PC-3 (cell line): ENCODE data around the gene KSR1. TPM values are rescaled to one million over a fixed set of nuclear protein-coding genes. Genes with fewer than 3 reads are reported as not detected.

Experiments
- ATAC-seq: fragments of 200-7000 bp; cut with Tn5 transposase; 2 replicates; pipeline ENCODE4 v1.9.1; 2020; ENCODE audit warnings: mild to moderate bottlenecking, moderate library complexity
- BruUV-seq: library from RNA; stranded (reverse); fragments of 400-500 nt; replicated peaks from 2 replicates; lab custom pipeline; 2021; lab: Mats Ljungman, UMichigan
- CTCF ChIA-PET: fragments of 300-600 bp; sonication (Branson Sonifier 250); formaldehyde crosslinking; loops from one replicate; lab custom pipeline; 2022; ENCODE audit warnings: antibody characterized with exemption; lab: Charles Lee
- POLR2A ChIA-PET: fragments of 300-600 bp; sonication (Branson Sonifier 250); formaldehyde crosslinking; loops from one replicate; lab custom pipeline; 2022; ENCODE audit warnings: antibody characterized with exemption; ENCODE audit not compliant: unreplicated experiment; lab: Charles Lee
- DNase-seq: peaks from one replicate; pipeline ENCODE4 v3.0.0-alpha.2; 2015
- H2AFZ ChIP-seq: fragments of 300-600 bp; sonication (generic); 2 replicates; pipeline ENCODE4 v1.6.0; 2016; ENCODE audit warnings: antibody characterized with exemption, low read length
- H3F3A ChIP-seq: fragments of 300-600 bp; sonication (generic); one replicate; pipeline ENCODE4 v1.6.0; 2017; ENCODE audit warnings: antibody characterized with exemption, low read length, control low read depth, mild to moderate bottlenecking; ENCODE audit not compliant: unreplicated experiment
- H3K27ac ChIP-seq: fragments of 300-600 bp; sonication (generic); 2 replicates; pipeline ENCODE4 v1.5.1; 2016; ENCODE audit warnings: mild to moderate bottlenecking, low read length
- H3K27me3 ChIP-seq: fragments of 300-600 bp; sonication (generic); 2 replicates; pipeline ENCODE4 v1.6.1; 2016; ENCODE audit warnings: low read length, mixed read lengths
- H3K36me3 ChIP-seq: fragments of 300-600 bp; sonication (generic); 2 replicates; pipeline ENCODE4 v1.6.1; 2016; ENCODE audit warnings: low read depth, mixed run types, low read length, mixed read lengths
- H3K4me1 ChIP-seq: fragments of 300-600 bp; sonication (generic); 2 replicates; pipeline ENCODE4 v1.5.1; 2016; ENCODE audit warnings: low read length; ENCODE audit not compliant: insufficient read depth
- H3K4me2 ChIP-seq: fragments of 300-600 bp; sonication (generic); 2 replicates; pipeline ENCODE4 v1.6.0; 2016; ENCODE audit warnings: low read length
- H3K4me3 ChIP-seq: fragments of 300-600 bp; sonication (generic); 2 replicates; pipeline ENCODE4 v1.5.1; 2016; ENCODE audit warnings: mild to moderate bottlenecking, low read length, mixed read lengths
- H3K79me2 ChIP-seq: fragments of 300-600 bp; sonication (generic); 2 replicates; pipeline ENCODE4 v1.6.1; 2017; ENCODE audit warnings: low read length, mixed read lengths
- H3K9ac ChIP-seq: fragments of 300-600 bp; sonication (generic); 2 replicates; pipeline ENCODE4 v1.6.0; 2016; ENCODE audit warnings: mild to moderate bottlenecking, low read length
- H3K9me2 ChIP-seq: fragments of 300-600 bp; sonication (generic); replicated peaks from 2 replicates; pipeline ENCODE4 v1.6.1; 2016; ENCODE audit warnings: mixed run types, low read length, mixed read lengths
- H3K9me3 ChIP-seq: fragments of 300-600 bp; sonication (generic); 2 replicates; pipeline ENCODE4 v1.6.1; 2016; ENCODE audit warnings: low read length, mixed read lengths
- H4K20me1 ChIP-seq: fragments of 300-600 bp; sonication (generic); 2 replicates; pipeline ENCODE4 v1.6.1; 2016; ENCODE audit warnings: low read length, mixed read lengths
- EZH2 ChIP-seq: fragments of 300-600 bp; sonication (generic); IDR thresholded peaks from one replicate; pipeline ENCODE4 v1.6.1; 2017; ENCODE audit warnings: antibody characterized with exemption, mild to moderate bottlenecking, low read length; ENCODE audit not compliant: unreplicated experiment
- EZH2phosphoT487 ChIP-seq: fragments of 300-600 bp; sonication (generic); IDR thresholded peaks from 2 replicates; pipeline ENCODE4 v1.6.1; 2018; ENCODE audit warnings: mild to moderate bottlenecking, antibody characterized with exemption, low read length, borderline replicate concordance
- intact Hi-C: fragments of 100-400 bp; cut with micrococcal nuclease; formaldehyde crosslinking; loops from 2 replicates; pipeline ENCODE4 v1.9.0; 2023
- total RNA-seq: library from RNA; depleted of rRNA; stranded (reverse); fragments of >200 nt; gene quantifications from 2 replicates; pipeline ENCODE4 v1.2.3, GENCODE V29; 2014
- TF ChIP-seq, protein P1 (sequence below): fragments of 300-600 bp; sonication (generic); conservative IDR thresholded peaks from 2 replicates; pipeline ENCODE4 v1.5.1; 2017; ENCODE audit warnings: antibody characterized with exemption, low read depth, mild to moderate bottlenecking, low read length

The KSR1 gene
- total RNA-seq, 1 experiment from 2014 or later: 1.0 TPM

DNA sequence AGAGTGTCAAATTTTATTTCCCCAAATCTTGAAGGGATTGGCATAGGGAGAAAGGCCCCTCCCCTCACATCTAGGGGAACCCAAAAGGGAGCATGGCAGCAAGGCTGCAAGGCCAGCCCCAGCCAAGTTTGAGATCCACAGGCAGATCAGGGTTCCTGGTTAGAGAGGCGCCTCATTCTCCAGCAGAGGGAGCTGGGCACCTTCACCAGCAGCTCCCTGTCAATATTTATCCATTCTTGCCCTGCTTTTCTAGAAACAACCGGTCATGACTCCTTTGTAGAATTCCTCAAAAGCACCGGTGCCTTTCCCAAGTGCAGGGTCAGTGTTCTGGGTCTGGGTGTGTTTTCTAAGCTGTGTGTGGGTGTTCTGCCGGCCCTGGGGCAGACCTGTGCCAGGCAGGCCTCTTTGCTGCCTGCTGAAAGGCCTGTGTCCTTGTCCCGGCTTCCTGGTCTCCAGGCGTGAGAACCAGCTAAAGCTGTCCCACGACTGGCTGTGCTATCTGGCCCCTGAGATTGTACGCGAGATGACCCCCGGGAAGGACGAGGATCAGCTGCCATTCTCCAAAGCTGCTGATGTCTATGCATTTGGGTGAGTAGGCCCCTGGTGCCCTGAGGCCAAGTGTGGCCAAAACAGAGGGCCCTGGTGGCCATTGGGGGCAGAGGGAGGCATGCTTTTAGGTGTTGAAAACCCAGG, 153.5 kb downstream of the KSR1 start:
- Histone ChIP-seq H3K27ac (no peak overlapping the region), H4K20me1 (no peaks in the 10 kb centered on the region)

DNA sequence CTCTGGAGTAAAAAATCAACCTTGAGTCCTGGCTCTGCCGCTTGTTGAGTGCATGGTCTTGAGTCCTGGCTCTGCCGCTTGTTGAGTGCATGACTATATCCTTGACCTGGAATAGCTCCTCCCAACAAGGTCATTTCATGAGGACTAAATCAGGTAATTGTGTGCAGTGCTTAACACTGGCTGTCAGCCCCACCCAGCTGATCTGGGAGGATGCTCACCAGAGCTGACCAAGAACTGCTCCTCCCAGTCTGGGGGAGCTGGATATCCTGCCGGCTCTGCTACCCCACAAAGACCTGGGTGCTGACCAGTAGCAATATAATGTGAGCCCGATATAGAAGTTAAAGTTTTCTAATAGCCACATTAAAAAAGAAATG, 154.0 kb downstream of the KSR1 start:
- Histone ChIP-seq H3K36me3 (no peaks in the 10 kb centered on the region), H3K79me2 (no peaks in the 10 kb centered on the region), H3K9me2 (no peaks in the 10 kb centered on the region), H3K9ac (no peak overlapping the region), H3K4me2 (no peak overlapping the region), H4K20me1 (no peaks in the 10 kb centered on the region), H3F3A (no peaks in the 10 kb centered on the region), H3K4me1 (peaks cover 7% of the 10 kb centered on the region), H3K27ac (no peak overlapping the region), H2AFZ (no peak overlapping the region), H3K27me3 (no peaks in the 10 kb centered on the region), H3K4me3 (no peak overlapping the region), H3K9me3 (no peaks in the 10 kb centered on the region)
- POLR2A ChIA-PET: no interaction called here
- ATAC-seq: no peak
- no peak for DNase-seq
- intact Hi-C loops: no loop called here
- CTCF ChIA-PET: no interaction called here
- no TSS peak for BruUV-seq
- TF ChIP-seq EZH2phosphoT487 (no peak), EZH2 (no peak)
- TF ChIP-seq, protein P1, sequence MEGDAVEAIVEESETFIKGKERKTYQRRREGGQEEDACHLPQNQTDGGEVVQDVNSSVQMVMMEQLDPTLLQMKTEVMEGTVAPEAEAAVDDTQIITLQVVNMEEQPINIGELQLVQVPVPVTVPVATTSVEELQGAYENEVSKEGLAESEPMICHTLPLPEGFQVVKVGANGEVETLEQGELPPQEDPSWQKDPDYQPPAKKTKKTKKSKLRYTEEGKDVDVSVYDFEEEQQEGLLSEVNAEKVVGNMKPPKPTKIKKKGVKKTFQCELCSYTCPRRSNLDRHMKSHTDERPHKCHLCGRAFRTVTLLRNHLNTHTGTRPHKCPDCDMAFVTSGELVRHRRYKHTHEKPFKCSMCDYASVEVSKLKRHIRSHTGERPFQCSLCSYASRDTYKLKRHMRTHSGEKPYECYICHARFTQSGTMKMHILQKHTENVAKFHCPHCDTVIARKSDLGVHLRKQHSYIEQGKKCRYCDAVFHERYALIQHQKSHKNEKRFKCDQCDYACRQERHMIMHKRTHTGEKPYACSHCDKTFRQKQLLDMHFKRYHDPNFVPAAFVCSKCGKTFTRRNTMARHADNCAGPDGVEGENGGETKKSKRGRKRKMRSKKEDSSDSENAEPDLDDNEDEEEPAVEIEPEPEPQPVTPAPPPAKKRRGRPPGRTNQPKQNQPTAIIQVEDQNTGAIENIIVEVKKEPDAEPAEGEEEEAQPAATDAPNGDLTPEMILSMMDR: no peak

More for the DNA sequence above, 153.5 kb downstream of the KSR1 start:
- Histone ChIP-seq H3K4me1 (peaks cover 8% of the 10 kb centered on the region), H3K4me2 (no peak overlapping the region), H3K9ac (no peak overlapping the region), H2AFZ (no peak overlapping the region), H3K9me2 (no peaks in the 10 kb centered on the region), H3K4me3 (no peak overlapping the region), H3K79me2 (no peaks in the 10 kb centered on the region), H3K9me3 (no peaks in the 10 kb centered on the region), H3K36me3 (no peaks in the 10 kb centered on the region), H3F3A (no peaks in the 10 kb centered on the region), H3K27me3 (no peaks in the 10 kb centered on the region)
- DNase-seq (peak; percentile 50), ATAC-seq (peak; percentile 67)
- POLR2A ChIA-PET: no interaction called here
- CTCF ChIA-PET: no interaction called here
- intact Hi-C loops: no loop called here
- TF ChIP-seq EZH2: no peak
- TF ChIP-seq, protein P1: peak; percentile 71
- no TSS peak for BruUV-seq

DNA sequence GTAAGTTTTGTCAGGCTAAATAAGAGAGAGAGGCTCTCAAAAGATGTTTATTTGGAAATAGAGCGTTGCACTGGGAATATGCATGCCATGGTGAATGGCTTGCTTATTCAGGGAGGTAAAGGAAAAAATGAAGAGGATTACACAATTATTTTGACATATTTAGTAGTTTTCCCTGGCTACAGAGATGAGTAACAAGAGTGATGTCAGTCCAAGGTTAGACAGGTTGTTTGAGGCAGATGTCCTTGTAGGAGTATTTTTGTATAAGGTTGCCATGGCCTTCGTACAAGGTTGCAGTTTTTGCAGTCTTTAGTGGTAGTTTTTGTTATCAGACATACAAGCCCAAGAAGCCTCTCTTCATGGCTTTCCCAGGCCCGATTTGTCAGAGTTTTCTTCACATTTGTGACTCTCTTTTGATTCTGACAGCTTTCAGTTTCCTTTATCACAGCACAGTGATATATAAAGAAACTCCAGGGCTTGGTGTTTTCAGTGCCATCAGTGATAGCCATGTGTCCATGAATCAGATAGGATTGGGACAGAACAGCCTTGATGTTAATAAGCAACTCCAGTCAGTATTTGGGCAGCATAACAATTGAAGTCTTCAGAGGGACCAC, 156.0 kb downstream of the KSR1 start:
- Histone ChIP-seq H3K79me2 (no peaks in the 10 kb centered on the region), H3K4me2 (no peak overlapping the region), H3F3A (no peaks in the 10 kb centered on the region), H3K9me2 (no peaks in the 10 kb centered on the region), H3K4me1 (peaks cover 7% of the 10 kb centered on the region), H3K36me3 (no peaks in the 10 kb centered on the region), H4K20me1 (no peaks in the 10 kb centered on the region), H3K9me3 (no peaks in the 10 kb centered on the region), H3K27me3 (no peaks in the 10 kb centered on the region), H2AFZ (no peak overlapping the region), H3K4me3 (no peak overlapping the region), H3K27ac (no peak overlapping the region), H3K9ac (no peak overlapping the region)
- POLR2A ChIA-PET: no interaction called here
- TF ChIP-seq, protein P1: no peak
- no peak for TF ChIP-seq EZH2
- no peak for TF ChIP-seq EZH2phosphoT487
- BruUV-seq: no TSS peak
- CTCF ChIA-PET: no interaction called here
- intact Hi-C loops: no loop called here
- DNase-seq: no peak
- ATAC-seq: no peak
